Neural progenitor cell (in vitro differentiated cells): ENCODE results near the gene RNF121. TPM values are rescaled to one million over a fixed set of nuclear protein-coding genes. Genes with fewer than 3 reads are reported as not detected.

Source experiments
- DNase-seq: peaks from one replicate; pipeline ENCODE4 v3.0.0-alpha.2; 2016; ENCODE audit warnings: low spot score
- H2AFZ ChIP-seq: fragments of 200-600 bp; sonication (generic); replicated peaks from 2 replicates; pipeline ENCODE4 v1.6.1; 2016; ENCODE audit warnings: antibody characterized with exemption
- H3F3A ChIP-seq: fragments of 200-600 bp; sonication (generic); 2 replicates; pipeline ENCODE4 v1.6.1; 2016; ENCODE audit warnings: antibody characterized with exemption, low read depth
- H3K27ac ChIP-seq: fragments of 200-600 bp; sonication (generic); 2 replicates; pipeline ENCODE4 v1.5.1; 2016; ENCODE audit warnings: mild to moderate bottlenecking
- H3K27me3 ChIP-seq: fragments of 200-600 bp; sonication (generic); 2 replicates; pipeline ENCODE4 v1.6.1; 2016; ENCODE audit warnings: mild to moderate bottlenecking, moderate library complexity
- H3K36me3 ChIP-seq: fragments of 200-600 bp; sonication (generic); 2 replicates; pipeline ENCODE4 v1.5.1; 2016
- H3K4me1 ChIP-seq: fragments of 200-600 bp; sonication (generic); 2 replicates; pipeline ENCODE4 v1.6.1; 2016; ENCODE audit warnings: mixed run types
- H3K4me2 ChIP-seq: fragments of 200-600 bp; sonication (generic); 2 replicates; pipeline ENCODE4 v1.6.1; 2016
- H3K4me3 ChIP-seq: fragments of 200-600 bp; sonication (generic); 2 replicates; pipeline ENCODE4 v1.5.1; 2016
- H3K79me2 ChIP-seq: fragments of 200-600 bp; sonication (generic); 2 replicates; pipeline ENCODE4 v1.6.1; 2016; ENCODE audit warnings: low read depth
- H3K9ac ChIP-seq: fragments of 200-600 bp; sonication (generic); 2 replicates; pipeline ENCODE4 v1.6.1; 2016
- H3K9me3 ChIP-seq: fragments of 200-600 bp; sonication (generic); 2 replicates; pipeline ENCODE4 v1.5.1; 2016; ENCODE audit warnings: low read depth
- H4K20me1 ChIP-seq: fragments of 200-600 bp; sonication (generic); 2 replicates; pipeline ENCODE4 v1.6.1; 2016; ENCODE audit warnings: low read depth
- H3K27ac Mint-ChIP-seq: 3 replicates; pipeline ENCODE4 v1.8.0; 2021; ENCODE audit warnings: mixed read lengths
- H3K27me3 Mint-ChIP-seq: 2 replicates; pipeline ENCODE4 v1.8.0; 2022; ENCODE audit warnings: low read depth, mild to moderate bottlenecking, inconsistent platforms, moderate library complexity, mixed read lengths; ENCODE audit not compliant: insufficient read depth
- H3K36me3 Mint-ChIP-seq: 3 replicates; pipeline ENCODE4 v1.8.0; 2021; ENCODE audit warnings: mixed read lengths
- H3K4me1 Mint-ChIP-seq: 3 replicates; pipeline ENCODE4 v1.8.0; 2021; ENCODE audit warnings: mixed read lengths
- H3K4me3 Mint-ChIP-seq: 3 replicates; pipeline ENCODE4 v1.8.0; 2021; ENCODE audit warnings: mild to moderate bottlenecking, moderate library complexity, mixed read lengths
- H3K9me3 Mint-ChIP-seq: 3 replicates; pipeline ENCODE4 v1.8.0; 2020; ENCODE audit warnings: mixed read lengths
- EZH2 ChIP-seq: fragments of 200-600 bp; sonication (generic); IDR thresholded peaks from 2 replicates; pipeline ENCODE4 v1.6.1; 2017; ENCODE audit warnings: antibody characterized with exemption, mild to moderate bottlenecking, moderate library complexity
- EZH2phosphoT487 ChIP-seq: fragments of 200-600 bp; sonication (generic); IDR thresholded peaks from 2 replicates; pipeline ENCODE4 v1.6.1; 2017; ENCODE audit warnings: antibody characterized with exemption
- total RNA-seq: library from RNA; depleted of rRNA; stranded (reverse); fragments of >200 nt; gene quantifications from 2 replicates; pipeline ENCODE4 v1.2.3, GENCODE V29; 2015; ENCODE audit warnings: low replicate concordance
- TF ChIP-seq, protein P1 (sequence below): fragments of 200-600 bp; sonication (generic); IDR thresholded peaks from 2 replicates; pipeline ENCODE4 v1.5.1; 2017; ENCODE audit warnings: antibody characterized with exemption, mild to moderate bottlenecking

Gene RNF121
- total RNA-seq, 1 donor from 2014 or later = 16.7 TPM

DNA sequence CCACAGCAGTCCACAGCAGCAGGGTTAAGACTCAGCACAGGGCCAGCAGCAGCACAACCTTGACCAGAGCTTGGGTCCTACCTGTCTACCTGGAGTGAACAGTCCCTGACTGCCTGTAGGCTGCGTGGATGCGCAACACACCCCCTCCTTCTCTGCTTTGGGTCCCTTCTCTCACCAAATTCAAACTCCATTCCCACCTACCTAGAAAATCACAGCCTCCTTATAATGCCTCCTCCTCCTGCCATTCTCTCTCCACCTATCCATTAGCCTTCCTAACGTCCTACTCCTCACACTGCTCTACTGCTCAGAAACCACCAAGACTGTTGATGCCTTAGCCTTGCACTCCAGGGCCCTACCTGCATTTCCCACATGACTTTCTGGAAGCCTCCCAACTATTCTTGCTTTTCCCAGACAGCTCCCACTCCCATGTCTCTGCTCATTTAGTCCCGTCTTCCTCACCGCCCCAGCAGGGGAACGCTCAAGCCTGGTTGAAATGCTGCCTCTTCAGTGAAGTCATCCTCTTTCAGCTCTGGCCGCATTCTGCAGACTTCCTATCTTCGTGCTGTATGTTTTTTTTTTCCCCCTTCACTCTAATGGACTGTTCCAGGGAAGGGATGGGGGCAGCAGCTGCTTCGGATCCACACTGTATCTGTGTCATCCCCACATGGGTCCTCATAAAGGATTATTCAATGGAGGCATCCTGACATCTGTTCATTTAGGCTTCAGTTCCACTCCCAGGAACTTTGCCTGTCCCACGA lies 73.2 kb downstream of the RNF121 start:
- TF ChIP-seq, protein P1, sequence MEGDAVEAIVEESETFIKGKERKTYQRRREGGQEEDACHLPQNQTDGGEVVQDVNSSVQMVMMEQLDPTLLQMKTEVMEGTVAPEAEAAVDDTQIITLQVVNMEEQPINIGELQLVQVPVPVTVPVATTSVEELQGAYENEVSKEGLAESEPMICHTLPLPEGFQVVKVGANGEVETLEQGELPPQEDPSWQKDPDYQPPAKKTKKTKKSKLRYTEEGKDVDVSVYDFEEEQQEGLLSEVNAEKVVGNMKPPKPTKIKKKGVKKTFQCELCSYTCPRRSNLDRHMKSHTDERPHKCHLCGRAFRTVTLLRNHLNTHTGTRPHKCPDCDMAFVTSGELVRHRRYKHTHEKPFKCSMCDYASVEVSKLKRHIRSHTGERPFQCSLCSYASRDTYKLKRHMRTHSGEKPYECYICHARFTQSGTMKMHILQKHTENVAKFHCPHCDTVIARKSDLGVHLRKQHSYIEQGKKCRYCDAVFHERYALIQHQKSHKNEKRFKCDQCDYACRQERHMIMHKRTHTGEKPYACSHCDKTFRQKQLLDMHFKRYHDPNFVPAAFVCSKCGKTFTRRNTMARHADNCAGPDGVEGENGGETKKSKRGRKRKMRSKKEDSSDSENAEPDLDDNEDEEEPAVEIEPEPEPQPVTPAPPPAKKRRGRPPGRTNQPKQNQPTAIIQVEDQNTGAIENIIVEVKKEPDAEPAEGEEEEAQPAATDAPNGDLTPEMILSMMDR = no peak
- TF ChIP-seq EZH2phosphoT487 (no peak), EZH2 (no peak)
- no peak overlapping the region for H3K4me3 Mint-ChIP-seq

DNA sequence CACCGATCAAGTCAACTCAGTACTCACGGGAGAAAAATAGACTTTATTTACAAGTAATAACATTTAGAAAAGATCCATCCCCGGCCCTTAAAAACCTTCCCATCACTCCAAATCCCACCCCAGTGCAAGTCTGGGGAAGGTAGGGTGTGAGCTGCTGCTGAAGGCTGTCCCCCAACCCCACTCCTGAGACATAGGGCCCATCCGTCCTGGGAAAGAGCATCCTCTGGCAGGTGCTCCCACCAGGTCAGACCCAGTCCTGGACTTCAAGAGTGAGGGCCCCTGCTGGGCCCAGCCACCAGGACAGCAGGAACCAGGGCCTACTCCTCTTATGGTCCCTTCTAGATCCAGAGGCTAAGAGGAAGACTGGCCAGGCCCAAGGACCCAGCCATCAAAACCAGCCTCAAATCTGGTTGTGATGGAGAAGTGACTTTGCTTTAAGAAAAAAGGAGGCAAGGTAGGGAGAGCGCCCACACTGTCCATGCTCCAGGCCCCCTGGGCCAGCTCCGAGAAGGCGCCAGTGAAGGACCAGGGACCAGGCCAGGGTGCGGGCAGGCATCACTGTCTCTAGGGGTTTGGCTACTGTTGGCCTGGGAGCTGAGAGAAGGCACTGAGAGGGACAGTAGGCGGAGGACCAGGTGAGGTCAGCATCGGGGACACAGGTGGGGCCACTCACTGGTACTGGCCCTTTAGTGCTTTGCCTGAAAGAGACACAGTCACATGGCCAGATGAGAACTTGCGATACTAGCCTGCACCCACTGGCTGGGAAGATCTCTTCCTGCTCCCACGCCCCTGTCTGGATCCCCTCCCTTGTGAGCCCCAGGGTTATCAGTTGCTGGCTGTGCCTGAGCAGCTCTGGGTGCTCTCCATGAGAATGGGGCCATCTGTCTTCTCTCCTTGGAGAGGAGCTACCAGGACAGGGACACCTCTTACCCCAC lies 74.3 kb downstream of the RNF121 start:
- Mint-ChIP-seq H3K27me3 (peaks cover 12% of the 10 kb centered on the region), H3K4me1 (no peaks in the 10 kb centered on the region), H3K4me3 (peak overlapping the region; percentile 21), H3K9me3 (no peaks in the 10 kb centered on the region), H3K27ac (peak overlapping the region; percentile 28), H3K36me3 (peaks cover 30% of the 10 kb centered on the region)
- no peaks in the 10 kb centered on the region for H3K27me3 ChIP-seq
- no peak overlapping the region for H3K4me2 ChIP-seq
- H3K36me3 ChIP-seq = no peaks in the 10 kb centered on the region
- H3F3A ChIP-seq = peaks cover 24% of the 10 kb centered on the region
- no peak for DNase-seq
- no peak overlapping the region for H3K4me3 ChIP-seq
- H3K9ac ChIP-seq = no peak overlapping the region
- no peaks in the 10 kb centered on the region for H3K4me1 ChIP-seq
- H2AFZ ChIP-seq = no peak overlapping the region
- no peaks in the 10 kb centered on the region for H3K79me2 ChIP-seq
- peaks cover 22% of the 10 kb centered on the region for H4K20me1 ChIP-seq
- no peaks in the 10 kb centered on the region for H3K9me3 ChIP-seq
- no peak overlapping the region for H3K27ac ChIP-seq
- TF ChIP-seq EZH2phosphoT487 (no peak), EZH2 (no peak)
- TF ChIP-seq, protein P1 = no peak

More for the DNA sequence above, 73.2 kb downstream of the RNF121 start:
- DNase-seq = no peak
- Histone ChIP-seq H3F3A (peaks cover 24% of the 10 kb centered on the region), H3K27me3 (no peaks in the 10 kb centered on the region), H3K9ac (no peak overlapping the region), H2AFZ (no peak overlapping the region), H3K36me3 (no peaks in the 10 kb centered on the region), H3K27ac (peak overlapping the region; percentile 67), H3K4me2 (no peak overlapping the region), H4K20me1 (peaks cover 16% of the 10 kb centered on the region), H3K4me1 (no peaks in the 10 kb centered on the region), H3K9me3 (no peaks in the 10 kb centered on the region), H3K4me3 (no peak overlapping the region), H3K79me2 (no peaks in the 10 kb centered on the region)
- peaks cover 23% of the 10 kb centered on the region for H3K36me3 Mint-ChIP-seq
- H3K27me3 Mint-ChIP-seq = peaks cover 11% of the 10 kb centered on the region
- no peaks in the 10 kb centered on the region for H3K9me3 Mint-ChIP-seq
- H3K4me1 Mint-ChIP-seq = peaks cover under 1% of the 10 kb centered on the region
- peak overlapping the region; percentile 28 for H3K27ac Mint-ChIP-seq

DNA sequence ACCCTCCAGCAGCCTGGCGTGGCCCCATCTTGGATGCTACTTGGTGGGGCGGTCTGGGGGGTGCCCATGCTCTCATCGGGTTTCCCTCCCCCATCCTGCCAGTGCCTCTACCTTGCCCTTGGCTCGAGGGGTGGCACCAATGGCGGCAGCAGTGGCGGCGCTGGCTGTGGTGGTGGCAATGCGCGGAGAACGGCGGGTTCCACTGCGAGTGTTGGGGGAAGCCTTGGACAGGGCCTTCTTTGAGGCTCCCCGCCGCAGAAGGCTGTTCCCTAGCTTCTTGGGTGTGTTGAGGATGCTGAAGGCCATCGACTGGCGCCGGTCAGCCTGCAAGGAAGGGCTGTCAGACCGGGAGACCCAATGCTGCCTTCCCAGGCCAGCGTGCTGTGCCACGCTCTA lies 74.9 kb downstream of the RNF121 start:
- Histone ChIP-seq H3K36me3 (no peaks in the 10 kb centered on the region), H4K20me1 (peaks cover 26% of the 10 kb centered on the region)
- peaks cover 15% of the 10 kb centered on the region for H3K27me3 Mint-ChIP-seq

More for the DNA sequence above, 74.9 kb downstream of the RNF121 start:
- Histone ChIP-seq H3K27ac (no peak overlapping the region), H3K9me3 (no peaks in the 10 kb centered on the region), H3K4me3 (no peak overlapping the region), H3K4me1 (no peaks in the 10 kb centered on the region), H3K9ac (no peak overlapping the region), H3K79me2 (no peaks in the 10 kb centered on the region), H3K4me2 (no peak overlapping the region), H3K27me3 (no peaks in the 10 kb centered on the region), H2AFZ (no peak overlapping the region), H3F3A (peaks cover 29% of the 10 kb centered on the region)
- no peak for TF ChIP-seq EZH2phosphoT487
- TF ChIP-seq, protein P1 = no peak
- no peak for TF ChIP-seq EZH2
- Mint-ChIP-seq H3K4me1 (no peaks in the 10 kb centered on the region), H3K27ac (no peak overlapping the region), H3K9me3 (no peaks in the 10 kb centered on the region), H3K36me3 (peaks cover 36% of the 10 kb centered on the region), H3K4me3 (peak overlapping the region; percentile 21)
- DNase-seq = no peak
